LHCN-M2 (cell line): ENCODE measurements around the gene SMARCAD1. TPM values are rescaled to one million over a fixed set of nuclear protein-coding genes. Genes with fewer than 3 reads are reported as not detected.

Experiments
- DNase-seq: peaks from one replicate; pipeline ENCODE4 v3.0.0-alpha.2; 2012; ENCODE audit warnings: low read depth
- polyA plus RNA-seq: library from polyadenylated mRNA; unstranded; fragments of >200 nt; gene quantifications from one replicate; pipeline ENCODE4 v1.2.1, GENCODE V29; 2012; ENCODE audit warnings: missing spikeins
- total RNA-seq: library from RNA; depleted of rRNA; stranded (reverse); fragments of >200 nt; gene quantifications from 2 replicates; pipeline ENCODE4 v1.2.3, GENCODE V29; 2014; rRNA removed

Gene SMARCAD1, protein sequence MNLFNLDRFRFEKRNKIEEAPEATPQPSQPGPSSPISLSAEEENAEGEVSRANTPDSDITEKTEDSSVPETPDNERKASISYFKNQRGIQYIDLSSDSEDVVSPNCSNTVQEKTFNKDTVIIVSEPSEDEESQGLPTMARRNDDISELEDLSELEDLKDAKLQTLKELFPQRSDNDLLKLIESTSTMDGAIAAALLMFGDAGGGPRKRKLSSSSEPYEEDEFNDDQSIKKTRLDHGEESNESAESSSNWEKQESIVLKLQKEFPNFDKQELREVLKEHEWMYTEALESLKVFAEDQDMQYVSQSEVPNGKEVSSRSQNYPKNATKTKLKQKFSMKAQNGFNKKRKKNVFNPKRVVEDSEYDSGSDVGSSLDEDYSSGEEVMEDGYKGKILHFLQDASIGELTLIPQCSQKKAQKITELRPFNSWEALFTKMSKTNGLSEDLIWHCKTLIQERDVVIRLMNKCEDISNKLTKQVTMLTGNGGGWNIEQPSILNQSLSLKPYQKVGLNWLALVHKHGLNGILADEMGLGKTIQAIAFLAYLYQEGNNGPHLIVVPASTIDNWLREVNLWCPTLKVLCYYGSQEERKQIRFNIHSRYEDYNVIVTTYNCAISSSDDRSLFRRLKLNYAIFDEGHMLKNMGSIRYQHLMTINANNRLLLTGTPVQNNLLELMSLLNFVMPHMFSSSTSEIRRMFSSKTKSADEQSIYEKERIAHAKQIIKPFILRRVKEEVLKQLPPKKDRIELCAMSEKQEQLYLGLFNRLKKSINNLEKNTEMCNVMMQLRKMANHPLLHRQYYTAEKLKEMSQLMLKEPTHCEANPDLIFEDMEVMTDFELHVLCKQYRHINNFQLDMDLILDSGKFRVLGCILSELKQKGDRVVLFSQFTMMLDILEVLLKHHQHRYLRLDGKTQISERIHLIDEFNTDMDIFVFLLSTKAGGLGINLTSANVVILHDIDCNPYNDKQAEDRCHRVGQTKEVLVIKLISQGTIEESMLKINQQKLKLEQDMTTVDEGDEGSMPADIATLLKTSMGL
- total RNA-seq, result 39.6 and 44.7 TPM in 2 replicates
- polyA plus RNA-seq, result 6.2 TPM

DNA sequence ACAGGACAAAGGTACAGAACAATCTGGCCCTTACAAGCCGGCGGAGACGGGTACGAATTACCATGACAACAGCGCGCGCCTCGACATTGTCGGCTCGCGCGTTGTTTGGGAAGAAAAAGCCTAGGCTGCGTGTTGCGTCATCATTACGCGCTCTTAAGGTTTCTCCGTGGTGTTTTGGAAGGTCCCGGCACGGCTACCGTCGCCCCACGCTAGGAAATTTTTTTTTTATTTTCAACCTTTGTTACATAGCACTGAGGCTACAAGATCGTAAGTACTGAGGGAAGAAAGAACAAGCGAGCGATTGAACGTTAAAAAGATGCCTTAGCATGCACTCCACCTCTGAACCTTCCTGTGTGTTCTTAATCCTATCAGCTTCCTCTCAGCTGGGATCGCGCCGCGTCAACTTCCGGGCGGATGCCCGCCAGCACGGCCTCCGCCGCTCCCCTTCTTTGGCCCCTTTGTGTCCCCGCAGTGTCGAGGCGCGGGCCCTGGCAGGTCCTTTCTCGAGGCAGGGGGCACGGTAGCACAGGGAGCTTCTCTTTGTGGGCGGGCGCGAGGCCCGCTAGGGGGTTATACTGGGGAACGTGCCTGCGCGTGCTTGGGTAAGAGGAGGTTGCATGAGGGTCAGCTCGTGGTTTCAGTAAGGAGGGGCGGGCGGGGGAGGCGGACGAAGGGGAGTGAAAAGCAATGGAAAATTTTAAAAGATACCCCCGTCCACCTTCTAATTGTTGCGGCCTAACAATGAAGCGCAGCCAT is at the start of gene SMARCAD1:
TSS of gene SMARCAD1 (plus strand) at position 397 of the 756 bp plus-strand sequence. CDS start 530 bp downstream, outside the sequence.
- peak; percentile 95 for DNase-seq

DNA sequence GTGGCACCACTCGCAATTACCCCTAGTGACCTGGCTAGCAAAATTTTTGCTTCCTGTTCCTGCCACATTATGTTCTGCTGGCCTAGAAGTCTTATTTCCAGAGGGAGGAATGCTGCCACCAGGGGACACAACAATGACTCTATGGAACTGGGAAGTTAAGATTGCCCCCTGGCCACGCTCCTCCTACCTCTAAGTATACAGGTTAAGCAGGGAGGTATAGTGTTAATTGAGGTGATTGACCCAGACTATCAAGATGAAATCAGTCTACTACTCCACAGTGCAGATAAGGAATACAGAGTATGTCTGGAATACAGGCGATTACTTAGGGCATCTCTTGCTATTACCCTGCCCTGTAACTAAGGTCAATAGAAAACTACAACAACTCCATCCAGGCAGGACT is 48.8 kb upstream of the SMARCAD1 start:
- no peak for DNase-seq

- DNase-seq, result no peak
These were observed 47.9 kb upstream of the SMARCAD1 start for GRCh38 chr4:94159790-94160189.

DNA sequence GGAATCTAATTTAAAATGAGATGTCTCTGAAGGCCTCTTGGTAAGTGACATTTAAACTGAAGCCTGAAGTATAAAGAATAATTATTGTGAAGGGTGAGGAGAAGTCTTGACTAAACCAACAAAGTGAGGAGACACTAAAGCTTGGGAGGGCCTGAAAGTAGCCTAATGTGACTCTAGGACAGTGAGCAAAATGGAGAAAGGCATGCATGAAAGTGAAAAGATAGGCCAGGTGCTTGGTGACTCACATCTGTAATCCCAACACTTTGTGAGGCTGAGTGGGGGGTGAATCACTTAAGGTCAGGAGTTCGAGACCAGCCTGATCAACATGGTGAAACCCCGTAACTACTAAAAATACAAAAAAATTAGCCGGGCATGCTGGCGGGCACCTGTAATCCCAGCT is 46.9 kb upstream of the SMARCAD1 start:
- peak; percentile 66 for DNase-seq

DNA sequence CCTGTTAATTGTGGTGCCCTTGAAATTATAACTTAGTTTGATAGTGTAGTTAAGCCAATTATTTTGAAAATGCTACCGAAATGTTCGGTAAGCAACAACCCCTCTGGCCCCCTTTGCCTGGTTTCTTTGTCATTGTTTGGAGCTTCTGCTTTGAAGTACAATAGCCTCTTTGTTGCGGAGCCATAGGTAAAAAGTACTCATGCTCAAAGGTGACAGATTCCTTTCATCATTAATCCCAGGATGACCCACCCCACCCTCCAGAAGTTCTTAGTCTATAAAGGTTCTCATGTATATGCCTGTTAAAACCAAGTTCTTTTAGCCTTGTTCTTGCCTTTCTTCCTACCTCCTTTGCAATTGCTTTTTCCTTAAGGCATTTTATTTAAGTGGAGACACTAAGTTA is 42.4 kb upstream of the SMARCAD1 start:
- DNase-seq, result no peak

DNA sequence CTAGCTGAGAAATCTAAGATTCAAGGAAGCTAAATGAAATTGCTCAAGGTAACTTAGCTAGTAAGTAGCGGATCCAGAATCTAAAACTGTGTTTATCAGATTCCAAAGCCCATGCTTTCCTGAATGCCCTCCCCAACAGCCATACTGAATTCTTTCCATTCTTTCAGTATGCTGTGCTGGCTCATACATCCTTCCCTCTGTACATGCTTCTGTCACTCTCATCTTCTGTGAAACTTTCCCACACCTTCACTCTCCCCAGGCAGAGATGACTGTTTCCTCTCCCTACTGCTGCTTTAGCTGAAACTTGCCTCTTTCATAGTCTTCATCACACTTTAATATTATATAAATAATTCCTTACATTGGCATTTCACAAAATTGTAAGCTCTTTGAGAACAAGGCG is 39.3 kb upstream of the SMARCAD1 start:
- DNase-seq, result no peak

DNA sequence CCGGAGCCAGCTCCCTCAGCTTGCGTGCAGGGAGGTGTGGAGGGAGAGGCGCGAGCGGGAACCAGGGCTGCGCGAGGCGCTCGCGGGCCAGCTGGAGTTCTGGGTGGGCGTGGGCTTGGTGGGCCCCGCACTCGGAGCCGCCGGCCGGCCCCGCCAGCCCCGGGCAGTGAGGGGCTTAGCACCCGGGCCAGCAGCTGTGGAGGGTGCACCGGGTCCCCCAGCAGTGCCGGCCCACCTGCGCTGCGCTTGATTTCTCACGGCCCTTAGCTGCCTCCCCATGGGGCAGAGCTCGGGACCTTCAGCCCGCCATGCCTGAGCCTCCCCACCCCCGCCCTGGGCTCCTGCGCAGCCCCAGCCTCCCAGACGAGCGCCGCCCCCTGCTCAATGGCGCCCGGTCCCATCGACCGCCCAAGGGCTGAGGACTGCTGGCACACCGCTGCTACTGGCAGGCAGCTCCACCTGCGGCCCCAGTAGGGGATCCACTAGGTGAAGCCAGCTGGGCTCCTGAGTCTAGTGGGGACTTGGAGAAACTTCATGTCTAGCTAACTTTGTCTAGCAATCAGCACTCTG is 37.8 kb upstream of the SMARCAD1 start:
- DNase-seq, result no peak

- peak; percentile 4 for DNase-seq
These were observed 36.0 kb upstream of the SMARCAD1 start for GRCh38 chr4:94171616-94172015.

DNA sequence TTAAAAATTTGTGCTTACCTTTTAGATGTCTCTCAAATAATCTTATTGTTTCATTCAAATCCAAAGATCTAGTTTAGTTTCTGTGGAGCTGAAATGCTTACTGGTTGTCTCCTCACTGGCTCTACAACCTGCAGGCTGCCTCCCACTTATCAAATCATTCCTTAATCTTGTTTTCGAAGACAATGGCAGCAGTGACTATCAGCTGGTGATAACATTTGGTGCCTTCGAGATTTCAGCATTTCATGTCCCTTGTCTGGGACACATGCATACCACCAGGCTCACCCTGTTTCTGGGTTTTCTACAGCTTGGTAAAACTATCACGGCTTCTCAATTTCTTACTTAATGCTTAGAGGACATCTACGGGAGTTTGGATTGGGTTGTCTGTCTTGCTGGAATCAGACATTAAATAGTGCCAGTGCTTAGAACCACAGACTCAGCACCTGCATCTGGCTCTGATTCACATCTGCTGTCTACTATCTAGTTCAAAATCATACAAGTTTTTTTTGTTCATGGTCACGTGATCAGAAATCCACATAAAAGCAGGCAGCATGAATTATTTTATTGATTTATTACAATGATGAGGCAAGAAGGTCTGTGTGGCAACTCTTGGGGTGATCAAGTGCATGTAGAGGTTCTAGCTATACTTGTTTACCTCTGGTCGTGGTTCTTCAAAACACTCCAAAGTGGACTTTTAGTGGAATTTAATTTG is 32.0 kb upstream of the SMARCAD1 start:
- DNase-seq, result no peak

DNA sequence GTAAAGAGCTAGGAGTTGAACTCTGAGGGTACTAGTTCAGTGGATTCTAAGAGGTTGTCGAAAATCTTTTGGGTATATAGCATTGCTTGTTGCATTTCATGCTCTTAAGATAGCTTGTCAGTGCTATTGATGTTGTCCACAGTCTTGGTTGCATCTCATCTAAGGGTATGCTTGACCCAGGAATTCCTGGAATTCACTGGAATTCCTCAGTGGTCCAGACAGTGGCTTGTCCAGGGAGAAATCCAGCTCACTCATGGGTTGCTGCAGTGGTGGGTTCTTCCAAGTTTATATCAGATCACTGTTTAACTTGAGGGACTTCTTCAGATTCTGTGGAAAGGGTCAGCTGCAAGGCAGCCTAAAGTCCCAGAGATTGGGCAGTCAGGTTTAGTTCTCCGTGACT is 29.8 kb upstream of the SMARCAD1 start:
- no peak for DNase-seq

GRCh38 chr4:94181815-94182214 is 25.9 kb upstream of the SMARCAD1 start:
- no peak for DNase-seq

GRCh38 chr4:94202769-94203168 is 4.9 kb upstream of the SMARCAD1 start:
- DNase-seq, result no peak

DNA sequence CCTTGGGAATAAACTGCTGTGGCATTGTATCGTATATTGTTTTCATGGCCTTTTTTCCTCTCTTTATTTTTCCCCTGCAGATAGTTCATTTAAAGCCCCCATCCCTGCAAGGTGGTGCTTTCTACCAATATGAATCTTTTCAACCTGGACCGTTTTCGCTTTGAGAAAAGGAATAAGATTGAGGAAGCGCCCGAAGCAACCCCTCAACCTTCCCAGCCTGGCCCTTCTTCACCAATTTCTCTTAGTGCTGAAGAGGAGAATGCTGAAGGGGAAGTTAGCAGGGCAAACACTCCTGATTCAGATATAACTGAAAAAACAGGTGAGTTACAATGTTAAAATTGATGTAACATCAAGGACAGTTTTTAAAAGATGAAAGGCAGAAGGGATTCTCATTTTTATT is 601 bp downstream of the SMARCAD1 start:
- DNase-seq, result no peak

GRCh38 chr4:94208918-94209317 is 1.3 kb downstream of the SMARCAD1 start:
- no peak for DNase-seq

DNA sequence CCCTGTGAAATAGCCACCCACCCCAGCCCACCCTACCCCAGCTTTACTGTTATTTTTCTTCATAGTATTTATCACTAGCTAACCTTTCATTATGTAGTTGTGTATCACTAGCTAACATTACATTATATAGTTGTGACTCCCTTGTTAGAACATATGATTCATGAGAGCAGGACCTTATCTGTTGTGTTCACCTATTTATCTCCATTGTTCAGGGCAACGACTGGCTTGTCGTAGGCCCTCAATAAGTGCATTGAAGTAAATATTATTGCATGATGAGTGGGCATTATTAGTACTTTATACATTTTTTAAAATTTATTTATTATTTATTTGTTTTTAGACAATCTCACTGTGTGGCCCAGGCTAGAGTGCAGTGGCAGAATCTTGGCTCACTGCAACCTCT is 4.2 kb downstream of the SMARCAD1 start:
- DNase-seq, result no peak

GRCh38 chr4:94214703-94215319 is 7.1 kb downstream of the SMARCAD1 start:
- no peak for DNase-seq

DNA sequence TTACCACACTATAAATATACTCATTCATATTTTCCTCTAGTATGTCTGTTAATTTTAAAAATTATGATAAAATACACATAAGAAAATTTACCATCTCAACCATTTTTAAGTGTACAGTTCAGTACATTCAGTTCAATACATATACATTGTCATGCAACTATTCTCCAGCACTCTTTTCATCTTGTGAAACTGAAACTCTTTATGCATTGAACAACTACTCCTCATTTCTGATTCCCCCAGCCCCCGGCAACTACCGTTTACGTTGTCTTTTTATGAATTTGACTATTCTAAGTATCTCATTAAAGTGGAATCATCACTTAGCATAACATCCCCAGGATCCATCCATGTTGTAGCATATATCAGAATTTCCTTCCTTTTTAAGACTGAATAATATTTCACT is 8.7 kb downstream of the SMARCAD1 start:
- DNase-seq, result no peak

- DNase-seq, result no peak
These were observed 11.7 kb downstream of the SMARCAD1 start for GRCh38 chr4:94219402-94219801.

- no peak for DNase-seq
These were observed 14.3 kb downstream of the SMARCAD1 start for GRCh38 chr4:94221916-94222315.

GRCh38 chr4:94225449-94225848 is 17.8 kb downstream of the SMARCAD1 start:
- no peak for DNase-seq
